GM19193 (cell line): ENCODE measurements around the gene IL13RA1.

Experiments
- POLR2A ChIP-seq: IDR thresholded peaks from 4 replicates; pipeline ENCODE4 v1.6.1; 2011; ENCODE audit not compliant: insufficient read depth, insufficient read length; ENCODE audit errors: extremely low read depth

IL13RA1 gene

GRCh38 chrX:118723376-118723775 is 4.0 kb upstream of the IL13RA1 start:
- TF ChIP-seq POLR2A = no peak

- TF ChIP-seq POLR2A = no peak
Observed at GRCh38 chrX:118724365-118724764, 3.0 kb upstream of the IL13RA1 start.

GRCh38 chrX:118724775-118725174 is 2.6 kb upstream of the IL13RA1 start:
- no peak for TF ChIP-seq POLR2A

- no peak for TF ChIP-seq POLR2A
Observed at GRCh38 chrX:118726396-118726795, 1.0 kb upstream of the IL13RA1 start.

GRCh38 chrX:118727686-118728339 is 407 bp downstream of the IL13RA1 start:
- TF ChIP-seq POLR2A = no peak

GRCh38 chrX:118729042-118729652 is 1.7 kb downstream of the IL13RA1 start:
- TF ChIP-seq POLR2A = no peak

GRCh38 chrX:118730500-118731247 is 3.3 kb downstream of the IL13RA1 start:
- TF ChIP-seq POLR2A = no peak

- TF ChIP-seq POLR2A = no peak
Observed at GRCh38 chrX:118734909-118735308, 7.5 kb downstream of the IL13RA1 start.

- TF ChIP-seq POLR2A = no peak
Observed at GRCh38 chrX:118736394-118737010, 9.1 kb downstream of the IL13RA1 start.

- no peak for TF ChIP-seq POLR2A
Observed at GRCh38 chrX:118739577-118739976, 12.2 kb downstream of the IL13RA1 start.

GRCh38 chrX:118740276-118740889 is 13.0 kb downstream of the IL13RA1 start:
- TF ChIP-seq POLR2A = no peak

- no peak for TF ChIP-seq POLR2A
Observed at GRCh38 chrX:118742176-118742575, 14.8 kb downstream of the IL13RA1 start.

GRCh38 chrX:118745570-118745969 is 18.2 kb downstream of the IL13RA1 start:
- no peak for TF ChIP-seq POLR2A

- TF ChIP-seq POLR2A = no peak
Observed at GRCh38 chrX:118751950-118752783, 24.8 kb downstream of the IL13RA1 start.
